GM19239 (cell line): Measurements from ENCODE around the gene TMEM183A.

ENCODE experiments used
- DNase-seq: peaks from one replicate; pipeline ENCODE4 v3.0.0; 2011; ENCODE audit warnings: low spot score; ENCODE audit not compliant: insufficient read length
- FAIRE-seq: peaks from 2 replicates; lab custom pipeline; 2011; peaks lifted over from hg19 to GRCh38; lab: Jason Lieb, UNC

The TMEM183A gene

DNA sequence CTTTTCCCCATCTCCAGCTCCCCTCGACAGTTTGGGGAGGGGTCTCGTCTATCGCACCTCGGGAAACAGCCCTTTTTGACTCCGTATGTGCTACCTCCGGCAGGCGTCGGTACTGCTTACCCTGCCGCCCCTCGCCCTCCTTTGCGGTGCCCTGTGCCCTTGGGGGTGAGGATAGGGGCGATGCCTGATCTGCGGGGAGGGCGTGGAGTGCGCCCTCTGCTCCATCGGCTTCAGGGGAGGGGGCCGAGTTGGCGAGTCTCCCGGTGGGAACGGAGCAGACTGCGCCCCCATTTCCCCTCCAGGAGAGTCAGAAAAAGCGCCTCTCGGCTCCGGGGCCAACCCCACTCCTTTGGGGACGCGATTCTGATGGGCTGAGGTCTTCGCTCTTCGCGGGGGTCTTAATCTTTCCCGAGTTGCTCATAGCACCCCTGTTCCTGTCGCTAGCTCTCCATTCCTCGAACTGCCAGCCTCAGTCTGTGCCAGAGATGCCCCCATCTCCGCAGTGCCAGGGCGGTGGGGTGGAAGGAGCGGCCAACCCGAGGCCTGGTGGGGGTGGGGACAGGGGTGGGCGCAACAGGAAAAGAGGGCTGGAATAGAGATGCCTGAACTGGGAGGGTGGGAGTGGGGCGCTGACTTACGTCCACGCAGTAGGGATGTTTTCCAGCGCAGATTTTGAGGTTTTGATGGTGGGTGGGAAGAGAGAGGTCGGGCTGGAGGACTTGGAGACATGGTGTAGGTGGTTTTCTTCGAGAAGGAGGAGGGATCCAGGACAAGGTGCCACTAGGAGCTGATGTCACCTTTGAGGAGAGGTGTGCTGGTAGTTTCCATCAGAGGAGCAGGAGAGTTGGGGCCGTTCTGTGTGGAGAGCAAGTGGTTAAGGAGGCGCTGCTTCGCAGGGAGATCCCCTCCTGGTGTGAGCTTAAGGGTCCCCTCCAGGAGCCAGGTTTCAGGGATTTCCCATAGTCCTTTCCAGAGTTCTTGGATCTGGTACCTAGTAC is 19.8 kb downstream of the TMEM183A start:
- no peak for DNase-seq
- FAIRE-seq = no peak

DNA sequence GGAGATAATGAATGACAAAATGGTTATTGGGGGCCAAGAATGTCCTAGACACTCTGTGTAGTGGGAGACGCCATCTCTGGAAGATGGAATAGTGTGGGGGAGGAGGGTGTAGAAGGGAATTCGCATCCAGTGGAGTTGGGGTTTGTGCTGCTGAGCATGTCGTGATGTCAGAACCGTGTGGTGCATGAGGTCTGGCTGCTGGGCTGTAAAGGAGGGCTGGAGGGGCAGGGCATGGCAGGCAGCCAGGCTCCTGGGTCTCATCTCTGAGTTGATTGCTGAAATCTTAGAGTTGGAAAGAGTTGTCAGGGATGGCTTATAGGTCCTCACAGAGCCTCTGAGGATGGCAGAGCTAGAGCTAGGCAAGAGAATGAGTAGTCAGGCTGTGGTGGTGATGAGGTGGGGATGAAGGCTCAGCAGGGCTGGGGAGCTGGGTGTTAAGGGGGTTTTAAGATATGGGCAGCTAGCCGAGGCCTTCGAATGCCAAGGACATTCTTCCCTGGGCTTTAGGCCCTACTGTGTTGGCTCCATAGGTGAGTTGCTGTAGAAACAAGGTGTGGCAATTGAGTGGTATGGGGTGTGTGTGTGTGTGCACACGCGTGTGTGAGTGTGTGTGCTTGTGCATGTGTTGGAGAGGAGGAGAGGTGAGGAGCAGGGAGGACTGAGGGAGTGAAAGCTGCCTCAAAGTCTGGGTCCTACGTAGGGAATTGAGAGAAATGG is 21.1 kb downstream of the TMEM183A start:
- FAIRE-seq = no peak
- no peak for DNase-seq

GRCh38 chr1:203028784-203029553 is 21.8 kb downstream of the TMEM183A start:
- no peak for DNase-seq
- no peak for FAIRE-seq

DNA sequence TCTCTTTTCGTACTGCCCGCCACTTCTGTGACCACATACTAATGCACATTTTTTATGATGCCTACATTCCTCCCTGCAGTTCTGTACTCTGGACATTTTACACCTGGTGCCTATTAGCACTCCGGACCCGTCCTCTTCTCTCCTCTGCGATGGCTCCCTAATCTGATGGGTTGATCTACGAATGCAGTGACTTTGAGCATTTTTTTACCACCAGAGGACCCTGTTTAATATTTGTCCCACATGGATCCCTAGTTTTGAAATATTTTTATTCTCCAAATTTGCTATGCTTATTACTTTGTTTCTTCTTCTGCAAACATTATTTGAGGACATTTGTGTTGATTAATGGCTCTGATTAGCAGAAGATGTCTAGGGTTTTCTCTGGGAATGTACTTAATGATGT is 24.3 kb downstream of the TMEM183A start:
- DNase-seq (no peak), FAIRE-seq (no peak)

- FAIRE-seq = no peak
- DNase-seq = no peak
Observed at GRCh38 chr1:203033287-203033686, 26.1 kb downstream of the TMEM183A start.

GRCh38 chr1:203033917-203034316 is 26.7 kb downstream of the TMEM183A start:
- no peak for DNase-seq
- FAIRE-seq = no peak

- no peak for FAIRE-seq
Observed at GRCh38 chr1:203034422-203035110, 27.4 kb downstream of the TMEM183A start.

GRCh38 chr1:203035111-203036000 is 28.2 kb downstream of the TMEM183A start:
- DNase-seq = no peak

More at GRCh38 chr1:203034422-203035110, 27.4 kb downstream of the TMEM183A start:
- DNase-seq = no peak

GRCh38 chr1:203036135-203036534 is 29.0 kb downstream of the TMEM183A start:
- FAIRE-seq (no peak), DNase-seq (no peak)

More at GRCh38 chr1:203035111-203036000, 28.2 kb downstream of the TMEM183A start:
- FAIRE-seq = no peak

DNA sequence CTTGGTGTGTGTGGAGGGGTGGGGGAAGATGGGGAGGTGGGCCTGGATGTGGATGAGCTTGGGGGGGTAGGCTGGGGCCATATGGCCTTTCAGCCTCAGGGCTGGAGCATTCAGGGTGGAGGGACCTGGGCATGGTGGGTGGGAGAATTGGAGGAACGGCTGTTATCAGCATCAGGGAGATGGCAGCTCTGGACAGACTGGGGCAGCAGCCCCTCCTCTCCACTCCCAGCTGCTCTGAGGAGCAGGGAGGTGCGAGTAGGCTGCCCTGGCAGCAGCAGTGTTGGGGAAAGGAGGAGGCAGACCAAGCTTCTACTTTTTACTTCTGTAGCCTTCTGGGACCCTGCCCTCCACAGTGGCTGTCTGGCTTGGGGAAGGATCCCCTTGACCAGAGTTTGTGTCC is 29.4 kb downstream of the TMEM183A start:
- DNase-seq = no peak

DNA sequence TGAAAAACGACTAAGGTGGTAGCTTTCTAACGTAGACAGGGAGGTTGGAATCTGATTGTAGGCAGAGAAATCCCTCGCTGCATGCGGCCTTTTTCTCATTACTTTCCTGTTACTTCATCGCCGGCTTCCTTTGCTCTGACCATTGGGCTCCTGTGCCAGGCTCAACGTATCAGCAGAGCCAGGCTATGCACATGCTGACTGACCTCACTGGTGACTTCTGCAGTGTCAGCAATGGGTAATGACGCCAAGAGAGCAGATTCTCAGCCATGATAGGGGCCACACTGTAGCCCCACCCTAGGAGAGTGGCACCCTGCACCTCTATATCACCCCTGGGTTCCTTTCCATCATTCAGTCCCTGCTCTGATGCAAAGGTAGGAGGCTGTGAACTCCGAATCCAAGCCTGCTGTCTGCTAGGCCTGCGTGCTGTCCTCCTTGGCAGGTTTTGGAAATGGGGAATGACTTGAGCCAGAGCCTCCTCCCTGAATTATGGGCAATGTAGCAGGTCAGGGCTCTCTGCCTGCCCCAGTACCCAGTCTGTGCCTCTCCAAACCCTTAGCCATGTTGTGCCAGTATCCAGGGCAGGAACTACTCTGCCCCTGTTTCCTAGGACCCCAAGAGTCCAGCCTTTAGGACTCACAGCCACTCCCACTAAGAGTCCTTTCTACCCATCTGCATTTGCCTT is 30.5 kb downstream of the TMEM183A start:
- no peak for DNase-seq
- FAIRE-seq = no peak

More for the DNA sequence above, 29.4 kb downstream of the TMEM183A start:
- FAIRE-seq = no peak

DNA sequence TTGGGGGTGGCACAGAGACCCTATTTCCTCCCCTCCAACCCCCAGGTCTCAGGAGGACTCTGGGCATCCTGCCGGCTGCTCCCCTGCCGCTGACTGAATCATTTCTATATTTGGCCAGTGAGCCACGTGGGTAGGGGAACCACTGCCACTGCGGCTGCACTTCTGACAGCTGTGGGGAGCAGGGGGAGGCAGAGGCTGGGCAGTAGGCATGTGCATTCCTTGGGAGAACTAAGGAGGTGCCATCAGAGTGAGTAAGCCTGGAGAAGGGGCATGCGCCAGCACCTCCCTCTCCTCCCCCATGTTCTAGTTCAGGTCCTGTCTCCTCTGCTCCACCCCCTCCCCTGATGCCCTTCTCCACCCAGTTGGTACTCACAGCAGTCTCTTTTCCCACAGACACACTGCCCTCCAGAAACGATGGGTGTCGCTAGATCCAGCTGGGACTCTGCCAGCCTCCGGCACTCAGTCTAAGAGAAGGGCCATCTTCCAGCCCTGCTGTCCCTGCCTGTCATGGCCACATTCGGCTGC is 31.1 kb downstream of the TMEM183A start:
- DNase-seq (no peak), FAIRE-seq (no peak)

DNA sequence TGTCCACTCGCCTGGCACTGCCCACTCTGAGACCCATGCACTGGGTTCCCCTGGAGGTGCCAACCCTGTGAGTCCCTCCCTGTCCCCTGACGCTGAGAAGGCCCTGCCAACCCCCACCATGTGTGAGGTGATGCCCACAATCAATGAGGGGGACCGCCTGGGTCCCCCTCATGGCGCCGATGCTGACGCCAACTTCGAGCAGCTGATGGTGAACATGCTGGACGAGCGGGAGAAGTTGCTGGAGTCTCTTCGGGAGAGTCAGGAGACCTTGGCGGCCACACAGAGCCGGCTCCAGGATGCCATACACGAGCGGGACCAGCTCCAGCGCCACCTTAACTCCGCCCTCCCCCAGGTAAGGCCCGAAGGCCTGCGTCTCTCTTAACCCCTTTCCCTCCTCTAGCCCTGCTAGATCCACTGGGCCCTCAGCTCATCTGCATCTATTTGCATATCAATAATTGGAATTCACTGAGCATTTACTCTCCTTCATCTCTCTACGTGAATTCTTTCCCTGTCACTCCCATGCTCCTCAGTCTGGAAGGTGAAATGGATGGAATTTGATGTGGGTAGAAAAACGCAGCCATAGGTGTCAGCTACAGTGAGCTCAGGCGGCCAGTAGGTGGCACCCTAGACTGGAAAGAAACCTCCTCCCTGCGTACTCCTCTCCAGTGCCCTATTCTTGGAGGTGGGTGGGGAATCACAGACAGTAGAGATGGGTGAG is 31.9 kb downstream of the TMEM183A start:
- peak; percentile 82 for FAIRE-seq
- peak; percentile 72 for DNase-seq

GRCh38 chr1:203039609-203040512 is 32.7 kb downstream of the TMEM183A start:
- FAIRE-seq (no peak), DNase-seq (no peak)

DNA sequence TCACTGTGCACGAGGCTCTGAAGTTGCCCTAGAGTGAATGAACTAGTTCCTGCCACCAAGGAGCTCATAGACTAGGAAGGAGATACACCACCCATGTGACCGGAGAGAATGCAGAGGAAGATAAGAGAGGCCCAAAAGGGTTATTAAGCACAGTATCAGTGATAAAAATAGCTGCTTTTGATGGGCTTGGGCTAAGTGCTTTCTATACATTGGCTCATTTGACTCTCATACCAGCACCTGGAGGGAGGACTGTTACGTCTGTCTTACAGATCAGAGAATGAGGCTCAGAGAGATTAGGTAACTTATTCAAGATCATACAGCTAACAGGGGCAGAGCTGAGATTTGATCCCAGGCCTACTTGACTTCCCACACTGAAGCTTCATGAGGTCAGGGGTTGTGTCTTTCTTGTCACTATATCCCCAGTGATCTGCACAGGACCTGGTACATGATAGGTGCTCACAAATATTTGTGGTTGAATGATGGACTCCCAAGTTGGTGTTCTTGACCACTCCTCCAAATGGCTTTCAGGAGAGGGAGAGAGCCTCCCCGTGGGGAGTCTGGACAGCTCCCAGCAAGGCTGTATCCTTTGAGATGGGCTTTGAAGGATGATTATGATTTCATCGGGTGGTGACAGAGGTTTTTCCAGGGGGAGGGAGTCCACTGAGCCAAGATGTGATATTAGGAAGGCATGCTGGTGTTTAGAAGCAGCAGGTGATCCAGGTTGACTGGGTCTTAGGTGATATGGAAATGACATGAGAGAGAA is 33.5 kb downstream of the TMEM183A start:
- FAIRE-seq (no peak), DNase-seq (no peak)
